HT-29 (cell line): ENCODE measurements around the gene PLN. TPM values are rescaled to one million over a fixed set of nuclear protein-coding genes. Genes with fewer than 3 reads are reported as not detected.
A peak's percentile ranks its signal among the peaks of the same experiment; 100 is the strongest.

Source experiments
- DNase-seq: peaks from one replicate; pipeline ENCODE4 v3.0.0-alpha.2; 2015; ENCODE audit warnings: low spot score
- total RNA-seq: library from RNA; depleted of rRNA; stranded (reverse); fragments of >200 nt; shearing (Covaris generic); gene quantifications from 2 replicates; pipeline ENCODE4 v1.2.3, GENCODE V29; 2014; rRNA removed

PLN gene
- total RNA-seq, 1 experiment from 2014 or later: not detected

- no peak for DNase-seq
Measured at GRCh38 chr6:118579786-118580185, 31.7 kb downstream of the PLN start.

GRCh38 chr6:118580585-118581419, 32.7 kb downstream of the PLN start:
- peak; percentile 61 for DNase-seq

GRCh38 chr6:118581489-118581959, 33.4 kb downstream of the PLN start:
- no peak for DNase-seq

- DNase-seq: no peak
Measured at GRCh38 chr6:118584911-118585310, 36.8 kb downstream of the PLN start.

- peak; percentile 41 for DNase-seq
Measured at GRCh38 chr6:118586746-118587485, 38.8 kb downstream of the PLN start.

GRCh38 chr6:118588626-118589025, 40.5 kb downstream of the PLN start:
- no peak for DNase-seq

- no peak for DNase-seq
Measured at GRCh38 chr6:118589186-118589585, 41.1 kb downstream of the PLN start.

- no peak for DNase-seq
Measured at GRCh38 chr6:118589649-118590365, 41.7 kb downstream of the PLN start.

- no peak for DNase-seq
Measured at GRCh38 chr6:118591897-118592296, 43.8 kb downstream of the PLN start.

- DNase-seq: no peak
Measured at GRCh38 chr6:118594877-118595276, 46.8 kb downstream of the PLN start.

- no peak for DNase-seq
Measured at GRCh38 chr6:118596774-118597320, 48.8 kb downstream of the PLN start.

- DNase-seq: no peak
Measured at GRCh38 chr6:118597636-118598035, 49.5 kb downstream of the PLN start.

- DNase-seq: no peak
Measured at GRCh38 chr6:118598324-118598723, 50.2 kb downstream of the PLN start.

- no peak for DNase-seq
Measured at GRCh38 chr6:118602300-118602699, 54.2 kb downstream of the PLN start.

GRCh38 chr6:118603372-118603771, 55.3 kb downstream of the PLN start:
- DNase-seq: no peak

- no peak for DNase-seq
Measured at GRCh38 chr6:118606268-118606667, 58.2 kb downstream of the PLN start.

GRCh38 chr6:118606858-118607257, 58.8 kb downstream of the PLN start:
- DNase-seq: no peak

Other genes with a start within 250 kb of the PLN start
- 0.05 and 0.13 TPM in 2 replicates for gene CEP85L, start 103.3 kb downstream of the PLN start, total RNA-seq